ENCODE measurements around the gene INKA1. TPM values are rescaled to one million over a fixed set of nuclear protein-coding genes. Genes with fewer than 3 reads are reported as not detected.
"Not testable (repeated sequence)": the region's sequence is repeated elsewhere in the genome, so short reads cannot be mapped to it uniquely, and the experiment has no call there.

INKA1 gene
- polyA plus RNA-seq, 1 donor from 2014 or later = 1.7 TPM

- Histone ChIP-seq H2AFZ (ENCODE audit: low read depth, low read length) (no peak overlapping the region), H3K4me2 (ENCODE audit: low read length) (no peak overlapping the region), H3K9me2 (ENCODE audit: insufficient read depth, low read length) (no peaks in the 10 kb centered on the region), H3K9ac (ENCODE audit: low read length) (no peak overlapping the region), H3F3A (ENCODE audit: insufficient read depth, low read length, poor library complexity, severe bottlenecking) (no peaks in the 10 kb centered on the region), H3K27ac (ENCODE audit: low read length) (no peak overlapping the region), H3K36me3 (ENCODE audit: insufficient read depth, low read length) (no peaks in the 10 kb centered on the region), H4K20me1 (ENCODE audit: insufficient read depth) (peaks cover 4% of the 10 kb centered on the region), H3K79me2 (replicated peaks; ENCODE audit: insufficient read depth, low read length) (peaks cover 81% of the 10 kb centered on the region), H3K27me3 (ENCODE audit: insufficient read depth, low read depth, low read length) (no peaks in the 10 kb centered on the region), H3K9me3 (ENCODE audit: low read length) (no peaks in the 10 kb centered on the region), H3K4me3 (ENCODE audit: low read length) (no peak overlapping the region)
- TF ChIP-seq POLR2AphosphoS5 (IDR thresholded peaks at IDR 0.05) (no peak), RAD21 (conservative IDR thresholded peaks at IDR 0.05) (no peak), EZH2 (IDR thresholded peaks at IDR 0.05; ENCODE audit: borderline replicate concordance, insufficient read depth, low read length, poor library complexity, severe bottlenecking) (no peak), EP300 (conservative IDR thresholded peaks at IDR 0.05; ENCODE audit: poor library complexity, severe bottlenecking) (no peak), SMC3 (conservative IDR thresholded peaks at IDR 0.05; ENCODE audit: poor library complexity) (no peak), REST (IDR thresholded peaks at IDR 0.05; ENCODE audit: borderline replicate concordance) (no peak), CTCF (IDR thresholded peaks at IDR 0.05; ENCODE audit: poor library complexity, severe bottlenecking) (no peak), TAF1 (IDR thresholded peaks at IDR 0.05; ENCODE audit: low read depth) (no peak), MXI1 (conservative IDR thresholded peaks at IDR 0.05; ENCODE audit: poor library complexity, severe bottlenecking) (no peak)
Observed at GRCh38 chr3:49781415-49782199, 21.5 kb upstream of the INKA1 start.

- not testable (repeated sequence) for H3K27me3 ChIP-seq (ENCODE audit: insufficient read depth, low read depth, low read length); H3K4me2 ChIP-seq (ENCODE audit: low read length); H4K20me1 ChIP-seq (ENCODE audit: insufficient read depth); H3K9ac ChIP-seq (ENCODE audit: low read length); H2AFZ ChIP-seq (ENCODE audit: low read depth, low read length); H3K4me3 ChIP-seq (ENCODE audit: low read length); H3K36me3 ChIP-seq (ENCODE audit: insufficient read depth, low read length); H3K9me3 ChIP-seq (ENCODE audit: low read length); H3F3A ChIP-seq (ENCODE audit: insufficient read depth, low read length, poor library complexity, severe bottlenecking); H3K27ac ChIP-seq (ENCODE audit: low read length); H3K9me2 ChIP-seq (ENCODE audit: insufficient read depth, low read length)
- H3K79me2 ChIP-seq (replicated peaks; ENCODE audit: insufficient read depth, low read length) = peaks cover 79% of the 10 kb centered on the region
Observed at GRCh38 chr3:49782277-49782676, 20.8 kb upstream of the INKA1 start.
